GM15510 (cell line): Measurements from ENCODE around the gene IQCM.

Experiments
- POLR2A ChIP-seq: IDR thresholded peaks from 3 replicates; pipeline ENCODE4 v1.6.1; 2011; ENCODE audit warnings: borderline replicate concordance; ENCODE audit not compliant: insufficient read length; ENCODE audit errors: extremely low read depth

IQCM gene

DNA sequence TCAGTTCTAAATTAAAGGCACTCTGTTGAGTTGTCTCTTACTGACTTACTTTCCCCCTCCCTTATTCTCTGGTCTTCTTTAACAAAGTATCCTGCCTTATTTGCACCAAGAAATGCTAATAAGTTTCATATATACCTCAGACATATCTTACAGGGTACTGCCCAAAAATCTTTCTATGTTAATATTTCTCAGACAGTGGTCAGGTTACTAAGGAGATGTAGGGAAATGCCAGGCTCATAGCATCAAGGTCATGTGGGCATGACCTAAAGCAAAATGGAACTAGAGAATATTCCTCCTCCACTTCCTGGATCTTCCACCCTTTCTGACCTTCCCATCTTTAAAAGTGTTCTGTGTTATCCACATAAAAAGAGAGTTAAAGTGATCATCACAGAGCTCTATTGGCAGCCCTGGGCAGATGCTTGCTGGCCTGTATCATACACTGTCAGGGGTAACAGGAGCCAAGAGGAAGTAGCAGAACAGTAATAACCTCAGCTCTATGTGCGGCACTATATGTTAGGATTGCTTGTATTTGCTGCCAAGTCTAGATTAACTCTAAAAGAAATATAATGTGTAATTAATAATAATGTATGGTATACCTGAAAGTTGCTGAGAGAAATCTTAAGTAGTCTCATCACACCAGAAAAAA lies 74.3 kb downstream of the IQCM start:
- no peak for TF ChIP-seq POLR2A

DNA sequence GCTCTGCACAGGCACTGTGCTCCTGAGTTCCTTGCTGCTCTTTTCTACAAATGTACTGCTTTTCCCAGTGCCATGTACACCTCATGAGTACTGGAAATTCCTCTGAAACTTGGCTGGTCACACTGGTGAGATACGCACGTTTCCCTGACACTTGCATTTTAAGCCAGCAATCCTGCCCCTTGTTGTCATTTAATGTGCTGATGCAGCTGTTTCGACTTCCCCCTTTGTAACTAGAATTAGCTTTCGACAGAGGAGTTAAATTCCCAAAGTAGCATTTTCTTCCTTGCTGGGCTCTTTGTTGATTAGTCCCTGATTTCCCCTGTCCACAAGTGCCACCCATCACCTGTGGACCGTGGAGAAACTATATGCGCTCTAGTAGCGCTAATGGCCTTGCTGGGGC lies 77.5 kb downstream of the IQCM start:
- no peak for TF ChIP-seq POLR2A

DNA sequence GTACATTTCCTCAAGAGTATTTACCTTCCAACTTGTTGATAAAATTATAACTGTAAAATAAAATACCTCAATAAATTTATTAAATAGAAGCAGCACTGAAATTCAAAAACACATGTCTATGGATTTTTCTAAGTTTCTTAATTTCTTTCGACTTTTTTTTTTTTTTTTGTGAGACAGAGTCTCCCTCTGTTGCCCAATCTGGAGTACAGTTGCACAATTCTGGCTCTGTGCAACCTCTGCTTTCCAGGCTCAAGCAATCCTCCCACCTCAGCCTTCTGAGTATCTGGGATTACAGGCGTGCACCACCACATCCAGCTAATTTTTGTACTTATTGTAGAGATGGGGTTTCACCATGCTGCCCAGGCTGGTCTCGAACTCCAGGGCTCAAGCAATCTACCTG lies 79.8 kb downstream of the IQCM start:
- TF ChIP-seq POLR2A, result no peak

DNA sequence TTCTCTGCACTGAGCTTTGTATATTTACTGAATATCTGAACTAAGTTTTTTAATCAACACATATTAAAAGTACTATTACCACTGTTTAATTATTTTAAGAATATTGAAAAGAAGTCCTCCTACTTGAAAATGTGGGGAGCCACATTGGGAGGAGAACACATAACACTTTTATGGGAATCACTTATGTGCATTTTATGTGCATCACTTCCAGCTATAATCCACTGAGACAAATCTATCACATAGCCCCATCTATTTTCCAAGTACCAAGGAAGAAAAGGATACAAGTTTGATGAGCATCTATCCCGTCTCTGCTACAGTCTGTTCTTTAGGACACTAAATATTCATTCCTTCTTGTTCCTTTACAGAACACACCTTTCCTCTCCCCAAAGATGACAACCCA lies 87.2 kb downstream of the IQCM start:
- no peak for TF ChIP-seq POLR2A

DNA sequence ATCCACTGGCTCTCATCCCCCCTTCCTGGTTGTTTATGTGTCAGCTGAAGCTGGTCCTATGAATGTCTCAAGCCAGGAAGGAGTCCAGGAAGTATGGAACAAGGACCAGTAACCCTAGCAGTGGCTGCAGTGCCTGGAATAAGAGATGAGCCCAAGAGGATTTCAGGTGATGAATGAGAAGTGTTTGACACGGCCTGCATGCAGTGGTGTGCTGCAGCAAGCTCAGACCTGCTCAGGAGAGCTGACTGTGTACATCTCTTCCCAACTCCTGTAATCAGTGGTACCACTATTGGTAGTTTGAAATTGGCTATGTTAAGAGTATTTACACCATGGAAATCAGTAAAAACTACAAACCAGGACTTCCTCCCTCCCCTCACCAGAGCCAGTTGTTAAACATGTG lies 88.0 kb downstream of the IQCM start:
- TF ChIP-seq POLR2A, result no peak

DNA sequence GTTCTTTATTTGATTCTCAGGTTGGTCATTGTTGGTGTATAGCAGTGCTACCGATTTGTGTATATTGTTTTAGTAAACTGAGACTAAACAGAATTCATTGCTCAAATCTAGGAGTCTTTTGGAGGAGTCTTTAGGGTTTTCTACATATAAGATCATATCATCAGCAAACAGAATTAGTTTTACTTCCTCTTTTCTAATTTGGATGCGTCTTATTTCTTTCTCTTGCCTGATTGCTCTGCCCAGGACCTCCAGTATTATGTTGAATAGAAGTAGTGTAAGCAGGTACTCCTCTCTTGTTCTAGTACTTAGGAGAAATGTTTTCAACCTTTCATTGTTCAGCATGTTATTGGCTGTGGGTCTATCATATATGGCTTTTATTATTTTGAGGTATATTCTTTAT lies 92.6 kb downstream of the IQCM start:
- no peak for TF ChIP-seq POLR2A

DNA sequence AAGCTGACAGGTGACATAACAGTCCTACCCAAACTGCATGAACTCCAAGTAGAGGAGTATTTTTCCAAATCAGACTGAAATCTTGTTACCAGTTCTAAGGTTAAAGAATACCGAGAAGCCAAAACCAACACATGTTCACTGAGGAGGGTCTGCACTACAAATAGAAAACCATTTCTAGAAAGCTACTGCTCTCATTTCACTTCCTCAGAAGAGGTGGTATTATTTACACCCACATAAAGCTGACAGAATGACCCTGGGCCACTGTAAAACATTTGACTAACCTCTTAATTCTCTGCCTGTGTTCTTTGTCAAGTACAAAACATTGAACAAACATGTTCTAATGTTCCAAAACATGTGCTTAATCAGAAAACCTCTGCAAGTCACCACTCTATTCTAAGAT lies 95.8 kb downstream of the IQCM start:
- no peak for TF ChIP-seq POLR2A

DNA sequence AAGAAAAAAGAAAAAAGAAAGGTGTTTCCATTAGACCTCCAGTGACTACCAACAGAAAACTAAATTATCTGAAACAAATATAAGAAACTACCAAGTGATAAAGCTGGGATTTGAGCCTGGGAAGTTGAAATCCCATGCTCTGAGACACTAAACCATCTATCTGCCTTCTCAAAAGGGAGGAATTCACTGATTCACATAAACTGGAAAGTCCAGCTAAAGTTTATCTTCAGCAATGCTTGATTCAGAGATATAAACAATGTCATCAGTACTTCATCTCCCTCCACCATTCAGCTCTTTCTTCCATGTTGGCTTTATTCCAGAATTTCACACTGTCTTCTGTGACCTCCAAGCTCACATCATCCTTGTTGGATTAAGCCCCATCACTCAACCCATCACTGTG lies 96.3 kb downstream of the IQCM start:
- TF ChIP-seq POLR2A, result no peak

DNA sequence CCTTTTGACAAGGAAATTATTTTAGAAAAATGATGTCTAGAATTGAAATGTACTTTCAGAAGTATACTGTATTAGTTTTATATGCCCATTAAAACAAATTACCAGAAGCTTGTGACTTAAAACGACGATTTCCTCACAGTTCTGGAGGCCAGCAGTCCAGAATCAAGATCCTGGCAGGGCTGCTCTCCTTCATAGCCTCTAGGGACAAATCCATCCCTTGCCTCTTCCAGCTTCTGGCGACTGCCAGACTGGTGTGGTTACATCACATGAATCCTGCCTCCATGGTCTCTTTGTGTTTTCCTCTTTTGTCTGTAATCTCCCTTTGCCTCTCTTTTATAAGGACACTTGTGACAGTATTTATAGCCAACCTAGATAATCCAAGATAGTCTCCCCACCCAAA lies 97.1 kb downstream of the IQCM start:
- no peak for TF ChIP-seq POLR2A

DNA sequence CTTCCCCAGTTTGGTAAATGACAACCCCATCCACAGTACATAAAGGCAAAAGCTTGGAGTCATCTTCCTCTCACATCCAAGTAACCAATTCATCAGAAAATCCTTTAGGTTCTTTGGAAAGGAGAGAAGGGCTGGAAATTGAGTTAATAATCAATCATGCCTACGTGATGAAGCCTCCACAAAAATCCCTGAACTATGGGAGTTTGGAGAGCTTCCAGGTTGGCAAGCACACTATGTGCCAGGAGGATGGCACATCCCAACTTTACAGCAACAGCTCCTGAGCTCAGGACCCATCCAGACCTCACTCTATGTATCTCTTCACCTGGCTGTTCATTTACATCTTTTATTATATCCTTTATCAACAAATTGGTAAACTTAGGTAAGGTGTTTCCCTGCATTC lies 98.9 kb downstream of the IQCM start:
- TF ChIP-seq POLR2A, result no peak

DNA sequence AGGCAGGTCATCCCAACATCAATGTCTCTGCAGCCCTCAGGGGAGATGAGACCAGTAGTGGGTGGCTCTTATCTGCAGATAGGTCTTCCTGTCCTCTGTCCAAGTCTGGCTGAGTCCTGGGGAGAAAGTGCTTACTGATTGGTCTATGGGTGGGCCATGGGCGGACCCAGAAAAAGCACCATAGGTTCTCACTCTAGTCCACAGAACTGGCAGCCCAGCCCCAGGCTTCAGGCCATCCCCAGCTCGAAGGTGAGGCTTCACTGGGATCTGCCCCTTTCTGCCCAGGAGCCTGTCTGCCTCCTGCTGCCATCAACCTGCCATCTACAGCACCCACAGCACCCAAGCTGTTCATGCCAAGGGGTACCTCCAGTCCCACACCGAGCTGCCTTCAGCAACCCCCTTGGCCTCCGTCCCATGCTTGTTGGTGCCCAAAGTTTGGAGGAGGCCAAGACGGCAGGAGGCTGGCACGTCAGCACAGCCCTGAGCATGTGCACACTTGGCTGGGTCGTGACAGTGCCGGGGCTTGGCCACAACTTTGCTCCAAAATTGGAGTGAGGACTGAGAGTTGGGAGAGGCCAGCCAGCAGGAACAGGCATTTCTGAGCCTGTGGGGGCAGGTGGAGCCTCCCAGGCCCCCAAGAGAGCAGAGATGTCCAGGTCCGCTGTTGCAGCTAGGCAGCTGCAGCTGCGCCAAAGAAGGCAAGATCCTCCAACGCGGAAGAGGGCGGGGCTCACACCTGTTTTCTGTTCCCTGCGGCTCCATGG lies 99.6 kb downstream of the IQCM start:
- no peak for TF ChIP-seq POLR2A

DNA sequence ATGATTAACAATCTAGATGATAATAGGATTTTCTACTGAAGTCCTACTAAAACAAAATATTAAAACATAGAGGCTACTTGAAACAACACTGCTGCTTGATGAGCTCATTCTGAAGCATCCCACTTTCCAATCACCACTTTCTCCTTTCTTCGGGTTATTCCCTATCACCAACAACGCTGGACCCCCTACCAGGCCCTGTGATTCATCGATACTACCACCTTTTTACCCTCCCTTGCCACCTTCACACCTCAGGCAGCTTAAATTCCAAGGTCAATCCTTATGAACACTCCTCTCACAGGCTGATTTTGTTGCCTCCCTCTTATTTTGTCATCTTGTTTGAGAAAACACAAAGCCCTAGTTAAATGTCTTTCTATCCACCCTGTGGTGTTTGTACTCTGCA lies 102.6 kb downstream of the IQCM start:
- TF ChIP-seq POLR2A, result no peak

DNA sequence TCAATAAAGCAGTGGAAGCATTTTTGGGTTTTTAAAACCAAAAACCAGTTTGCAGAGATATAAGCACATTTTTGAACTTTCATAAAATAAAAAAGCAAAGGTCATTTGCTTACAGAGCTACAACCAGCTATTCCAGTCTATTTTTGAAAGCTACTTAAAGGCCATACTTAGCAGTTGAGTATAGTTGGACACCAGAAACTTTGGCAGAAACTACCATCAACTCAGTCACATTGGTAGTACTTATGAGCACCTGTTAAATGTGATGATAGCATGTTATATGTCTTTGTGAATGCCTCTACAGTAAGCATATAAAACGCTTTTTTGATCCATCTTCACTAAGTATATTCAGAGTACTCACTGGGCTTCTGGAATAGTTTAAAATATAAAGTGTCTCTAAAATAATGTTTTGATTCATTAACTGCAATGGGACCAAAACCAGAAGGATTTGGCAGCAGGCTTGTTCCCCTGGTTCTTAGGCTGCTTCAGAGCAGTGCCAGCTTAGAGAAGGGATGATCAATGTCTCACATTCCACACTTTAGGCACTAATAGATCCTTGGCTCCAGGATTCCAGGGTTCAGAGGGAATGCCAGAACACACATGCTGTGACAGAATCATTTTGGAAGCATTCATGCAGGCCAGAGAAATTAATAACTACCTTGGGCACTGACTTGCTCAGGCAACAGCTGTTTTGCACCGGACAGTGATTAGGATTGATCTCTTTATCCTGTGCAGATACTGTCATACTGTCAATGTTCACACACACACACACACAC lies 103.9 kb downstream of the IQCM start:
- TF ChIP-seq POLR2A, result no peak

DNA sequence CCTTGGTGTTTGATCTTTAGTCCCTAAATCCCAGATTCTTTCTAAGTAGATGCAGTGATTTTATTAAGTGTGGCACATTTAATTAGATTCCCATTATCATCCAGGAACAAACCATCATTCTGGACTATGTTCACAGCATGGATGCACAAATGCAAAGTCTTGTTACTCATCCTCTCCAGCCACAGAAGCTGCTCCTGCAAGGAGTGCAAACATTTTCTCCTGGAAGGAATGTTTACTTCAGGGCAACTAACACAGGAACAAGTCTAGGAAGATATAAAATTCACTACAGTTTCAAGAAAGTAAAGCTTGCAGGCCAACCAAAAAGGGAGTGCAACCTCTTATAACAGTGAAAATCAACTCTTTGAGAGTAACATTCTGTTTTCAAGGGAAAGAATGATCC lies 106.0 kb downstream of the IQCM start:
- TF ChIP-seq POLR2A, result no peak

DNA sequence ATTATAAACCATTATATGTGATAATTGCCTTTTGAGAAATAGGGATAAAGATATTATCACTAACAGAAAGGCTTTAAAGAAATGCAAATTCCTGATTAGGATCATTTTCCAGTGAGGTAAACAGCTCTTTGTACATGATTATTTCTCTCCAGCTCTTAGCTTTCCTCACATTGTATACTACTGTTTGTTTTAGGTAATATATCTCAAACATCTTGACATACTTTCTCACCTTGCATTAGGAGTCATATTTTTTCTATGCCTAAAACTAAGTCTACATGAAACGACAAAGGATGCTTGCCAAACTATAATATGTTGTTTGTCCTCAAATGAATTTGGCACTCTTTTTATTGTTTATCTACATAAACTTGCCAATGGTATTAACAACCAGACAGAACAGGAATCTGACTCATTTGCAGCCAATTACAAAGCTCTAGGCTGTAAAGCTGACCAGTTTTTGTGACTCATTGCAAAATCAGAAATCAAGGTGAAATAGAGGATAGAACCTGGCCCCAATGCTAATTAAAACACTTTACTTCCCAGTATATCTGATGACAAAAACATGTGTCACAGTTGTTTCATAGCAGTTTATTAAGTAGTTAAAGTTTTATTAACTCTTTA lies 107.0 kb downstream of the IQCM start:
- no peak for TF ChIP-seq POLR2A
